ENCODE data around the gene DLG5. TPM values are rescaled to one million over a fixed set of nuclear protein-coding genes. Genes with fewer than 3 reads are reported as not detected.

Gene DLG5
- total and polyA plus RNA-seq, 10 of the 15 experiments (the other 5 are each of a cell fraction or from before 2014, with no cell fraction given) = 0.18 to 6.6 (median 2.7) TPM

DNA sequence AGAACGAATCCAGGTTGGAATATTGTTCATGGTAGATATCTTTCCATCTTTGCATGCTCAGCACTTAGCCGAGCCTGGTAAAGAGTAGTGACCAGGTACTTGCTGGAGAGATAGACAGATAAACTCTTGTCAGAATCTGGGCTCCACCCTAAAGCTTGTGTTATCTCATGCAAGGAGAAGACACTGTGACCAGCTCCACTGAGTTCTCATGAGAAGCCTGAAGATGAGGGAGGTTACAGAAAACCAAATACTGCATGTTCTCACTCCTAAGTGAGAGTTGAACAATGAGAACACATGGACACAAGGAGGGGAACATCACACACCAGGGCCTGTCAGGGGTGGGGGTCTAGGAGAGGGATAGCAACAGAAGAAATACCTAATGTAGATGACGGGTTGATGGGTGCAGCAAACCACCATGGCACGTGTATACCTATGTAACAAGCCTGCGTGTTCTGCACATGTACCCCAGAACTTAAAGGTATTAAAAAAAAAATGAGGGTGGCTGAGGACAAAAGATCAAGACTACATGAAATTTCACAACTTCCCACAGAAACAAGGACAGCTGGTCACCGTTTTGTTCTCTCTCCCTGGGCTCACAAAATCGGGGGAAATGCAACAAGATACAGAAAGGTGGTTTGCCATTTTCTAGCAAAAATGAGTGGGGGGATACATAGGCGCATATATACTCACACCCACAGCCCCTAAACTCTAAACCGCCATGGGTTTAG, 17.4 kb downstream of the DLG5 start:
- RAD21 ChIA-PET (ENCODE audit: unreplicated experiment) = no interaction called here
- SMC1A ChIA-PET (ENCODE audit: uncharacterized antibody, unreplicated experiment) = no interaction called here
- CTCF ChIA-PET = interaction anchor here (0.5 to 1.0 kb wide), 4 partner anchors 8 to 189 kb away, joined by 3 to 4 read pairs (median 3); no protein-coding TSS in a partner anchor
- H3K9ac ChIP-seq (ENCODE audit: control insufficient read depth, insufficient read depth, low read length) = no peak overlapping the region
- H3K79me2 ChIP-seq (ENCODE audit: control insufficient read depth, insufficient read depth, low read length) = no peaks in the 10 kb centered on the region
- no peaks in the 10 kb centered on the region for H3K27me3 ChIP-seq (replicated peaks in 1 of 2; ENCODE audit: control insufficient read depth in 2 of 2, insufficient read depth in 2 of 2, low read length in 1 of 2)
- ATAC-seq (no peak), FAIRE-seq (no peak), DNase-seq (ENCODE audit: low read depth, low spot score) (no peak)
- in situ Hi-C loops (cut with MboI) (no loop called here), intact Hi-C loops (cut with micrococcal nuclease; ENCODE audit: unreplicated experiment) (no loop called here)
- no peaks in the 10 kb centered on the region for H3K9me3 ChIP-seq (replicated peaks; ENCODE audit: control insufficient read depth, insufficient read depth, low read length)
- POLR2A ChIA-PET = interaction anchor here (0.6 kb wide), 1 partner anchor 81 kb away, joined by 4 read pairs; no protein-coding TSS in a partner anchor
- H3K27ac ChIP-seq (ENCODE audit: control insufficient read depth, insufficient read depth) = no peak overlapping the region
- WGBS (ENCODE audit: insufficient coverage, insufficient replicate concordance, low lambda C conversion rate, missing lambda C conversion rate) = 43% methylated on average over 9 of the region's 9 CpGs
- H3K36me3 ChIP-seq (ENCODE audit: control insufficient read depth in 2 of 2, insufficient read depth in 2 of 2, low read length in 1 of 2) = no peaks in the 10 kb centered on the region
- no peaks in the 10 kb centered on the region for H4K20me1 ChIP-seq (ENCODE audit: control insufficient read depth, insufficient read depth)
- BruUV-seq (replicated peaks) = no TSS peak
- H3K4me3 ChIP-seq = no peak overlapping the region
- H3K4me1 ChIP-seq (ENCODE audit: control insufficient read depth, insufficient read depth, low read length) = no peaks in the 10 kb centered on the region
- no peak overlapping the region for H3K4me2 ChIP-seq (ENCODE audit: control insufficient read depth, insufficient read depth)
- TF ChIP-seq, protein P1, sequence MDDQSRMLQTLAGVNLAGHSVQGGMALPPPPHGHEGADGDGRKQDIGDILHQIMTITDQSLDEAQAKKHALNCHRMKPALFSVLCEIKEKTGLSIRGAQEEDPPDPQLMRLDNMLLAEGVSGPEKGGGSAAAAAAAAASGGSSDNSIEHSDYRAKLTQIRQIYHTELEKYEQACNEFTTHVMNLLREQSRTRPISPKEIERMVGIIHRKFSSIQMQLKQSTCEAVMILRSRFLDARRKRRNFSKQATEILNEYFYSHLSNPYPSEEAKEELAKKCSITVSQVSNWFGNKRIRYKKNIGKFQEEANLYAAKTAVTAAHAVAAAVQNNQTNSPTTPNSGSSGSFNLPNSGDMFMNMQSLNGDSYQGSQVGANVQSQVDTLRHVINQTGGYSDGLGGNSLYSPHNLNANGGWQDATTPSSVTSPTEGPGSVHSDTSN (IDR thresholded peaks at IDR 0.05; ENCODE audit: insufficient replicate concordance, low read depth, low read length) = no peak
- TF ChIP-seq RAD51 (IDR thresholded peaks at IDR 0.05) (no peak), SMAD5 (IDR thresholded peaks at IDR 0.05; ENCODE audit: low read depth) (no peak), RB1 (IDR thresholded peaks at IDR 0.05; ENCODE audit: borderline replicate concordance) (no peak), RFX5 (IDR thresholded peaks at IDR 0.05; ENCODE audit: low read depth, low read length) (no peak), YY1 (IDR thresholded peaks at IDR 0.05; ENCODE audit: low read depth, low read length) (no peak), ZNF207 (IDR thresholded peaks at IDR 0.05; ENCODE audit: borderline replicate concordance) (no peak), CHD1 (IDR thresholded peaks at IDR 0.05; ENCODE audit: low read depth, low read length) (no peak), NFYA (IDR thresholded peaks at IDR 0.05; ENCODE audit: borderline replicate concordance, low read depth, low read length) (no peak), ZNF274 (IDR thresholded peaks at IDR 0.05; ENCODE audit: insufficient read depth, insufficient read length) (no peak), TCF7 (IDR thresholded peaks at IDR 0.05; ENCODE audit: borderline replicate concordance) (no peak), TARDBP (IDR thresholded peaks at IDR 0.05; ENCODE audit: borderline replicate concordance) (no peak), PML (IDR thresholded peaks at IDR 0.05; ENCODE audit: low read length) (no peak), NR2F1 (conservative IDR thresholded peaks at IDR 0.05) (no peak), LARP7 (IDR thresholded peaks at IDR 0.05) (no peak)
- TF ChIP-seq, protein P2, sequence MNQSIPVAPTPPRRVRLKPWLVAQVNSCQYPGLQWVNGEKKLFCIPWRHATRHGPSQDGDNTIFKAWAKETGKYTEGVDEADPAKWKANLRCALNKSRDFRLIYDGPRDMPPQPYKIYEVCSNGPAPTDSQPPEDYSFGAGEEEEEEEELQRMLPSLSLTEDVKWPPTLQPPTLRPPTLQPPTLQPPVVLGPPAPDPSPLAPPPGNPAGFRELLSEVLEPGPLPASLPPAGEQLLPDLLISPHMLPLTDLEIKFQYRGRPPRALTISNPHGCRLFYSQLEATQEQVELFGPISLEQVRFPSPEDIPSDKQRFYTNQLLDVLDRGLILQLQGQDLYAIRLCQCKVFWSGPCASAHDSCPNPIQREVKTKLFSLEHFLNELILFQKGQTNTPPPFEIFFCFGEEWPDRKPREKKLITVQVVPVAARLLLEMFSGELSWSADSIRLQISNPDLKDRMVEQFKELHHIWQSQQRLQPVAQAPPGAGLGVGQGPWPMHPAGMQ (IDR thresholded peaks at IDR 0.05; ENCODE audit: borderline replicate concordance) = no peak
- no peak overlapping the region for H2AFZ ChIP-seq (ENCODE audit: control insufficient read depth, low read depth, low read length)
